SU-DHL-6 (cell line): ENCODE measurements around the gene EYS.

Experiments used
- H2AFZ ChIP-seq: fragments of 200-600 bp; sonication (generic); 2 replicates; pipeline ENCODE4 v1.6.1; 2014; ENCODE audit warnings: low read depth, mild to moderate bottlenecking, moderate library complexity, mixed read lengths, antibody characterized with exemption, low read length; ENCODE audit not compliant: severe bottlenecking
- H3F3A ChIP-seq: fragments of 200-600 bp; shearing (Covaris generic); 2 replicates; pipeline ENCODE4 v1.6.0; 2016; ENCODE audit warnings: antibody characterized with exemption, mild to moderate bottlenecking; ENCODE audit not compliant: insufficient read depth
- H3K27ac ChIP-seq: fragments of 200-600 bp; sonication (generic); 2 replicates; pipeline ENCODE4 v1.5.1; 2016; ENCODE audit warnings: low read depth, mild to moderate bottlenecking, low read length, moderate library complexity, mixed read lengths
- H3K27me3 ChIP-seq: fragments of 200-600 bp; sonication (generic), shearing (Covaris generic); 2 replicates; pipeline ENCODE4 v1.6.0; 2014; ENCODE audit warnings: mild to moderate bottlenecking, low read length
- H3K36me3 ChIP-seq: fragments of 200-600 bp; sonication (generic); 2 replicates; pipeline ENCODE4 v1.6.1; 2014; ENCODE audit warnings: mild to moderate bottlenecking, low read length, mixed read lengths
- H3K4me2 ChIP-seq: fragments of 300-600, 200-600 bp; shearing (Covaris generic), sonication (generic); 2 replicates; pipeline ENCODE4 v1.6.0; 2014; ENCODE audit warnings: low read length, low read depth, mild to moderate bottlenecking; ENCODE audit not compliant: poor library complexity, severe bottlenecking
- H3K4me3 ChIP-seq: fragments of 200-600 bp; sonication (generic); 2 replicates; pipeline ENCODE4 v1.5.1; 2014; ENCODE audit warnings: antibody characterized with exemption, low read length, mild to moderate bottlenecking, mixed read lengths; ENCODE audit not compliant: insufficient read depth, poor library complexity, severe bottlenecking
- H3K79me2 ChIP-seq: fragments of 200-600 bp; sonication (generic); 2 replicates; pipeline ENCODE4 v1.6.1; 2014; ENCODE audit warnings: mild to moderate bottlenecking, low read length, moderate library complexity; ENCODE audit not compliant: insufficient read depth
- H3K9ac ChIP-seq: fragments of 200-600 bp; sonication (generic); 2 replicates; pipeline ENCODE4 v1.7.0; 2014; ENCODE audit warnings: mild to moderate bottlenecking, low read length
- H3K9me2 ChIP-seq: fragments of 200-600 bp; sonication (generic); replicated peaks from 2 replicates; pipeline ENCODE4 v1.6.1; 2014; ENCODE audit warnings: low read length; ENCODE audit not compliant: insufficient read depth
- H3K9me3 ChIP-seq: fragments of 200-600 bp; sonication (generic); 2 replicates; pipeline ENCODE4 v1.6.1; 2014; ENCODE audit warnings: low read length, mixed read lengths; ENCODE audit not compliant: insufficient read depth
- H4K20me1 ChIP-seq: fragments of 200-600 bp; sonication (generic); 2 replicates; pipeline ENCODE4 v1.6.1; 2014; ENCODE audit warnings: low read depth, mild to moderate bottlenecking, antibody characterized with exemption, low read length, moderate library complexity, mixed read lengths
- EZH2phosphoT487 ChIP-seq: fragments of 200-600 bp; sonication (generic), shearing (Covaris generic); conservative IDR thresholded peaks from 2 replicates; pipeline ENCODE4 v1.6.1; 2018; ENCODE audit warnings: mild to moderate bottlenecking, antibody characterized with exemption, low read length, moderate library complexity, mixed read lengths
- TF ChIP-seq, protein P1 (sequence below): fragments of 200-600 bp; sonication (generic); IDR thresholded peaks from one replicate; pipeline ENCODE4 v1.5.1; 2017; ENCODE audit warnings: antibody characterized with exemption, mild to moderate bottlenecking, low read length, moderate library complexity; ENCODE audit not compliant: insufficient read depth, poor library complexity, severe bottlenecking

EYS gene

DNA sequence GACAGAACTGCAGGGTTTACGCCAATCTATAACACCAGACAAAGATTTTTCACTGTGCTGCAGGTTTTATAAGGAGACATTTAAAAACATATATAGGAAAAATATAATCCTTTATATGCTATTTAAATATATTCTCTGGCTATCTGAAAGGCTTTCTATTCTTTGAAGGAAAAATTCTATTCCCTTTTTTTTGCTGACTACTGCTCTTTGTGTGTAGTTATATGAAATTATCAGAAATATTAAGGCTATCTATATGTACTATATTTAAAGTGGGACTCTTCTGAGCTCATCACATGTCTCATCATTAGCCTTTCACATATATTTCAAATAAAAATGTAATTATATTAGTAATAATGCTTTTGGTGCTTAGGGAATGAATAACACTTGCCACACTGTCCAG lies 930.7 kb downstream of the EYS start:
- no peaks in the 10 kb centered on the region for H3F3A ChIP-seq
- H3K79me2 ChIP-seq: no peaks in the 10 kb centered on the region
- no peak for TF ChIP-seq EZH2phosphoT487
- TF ChIP-seq, protein P1, sequence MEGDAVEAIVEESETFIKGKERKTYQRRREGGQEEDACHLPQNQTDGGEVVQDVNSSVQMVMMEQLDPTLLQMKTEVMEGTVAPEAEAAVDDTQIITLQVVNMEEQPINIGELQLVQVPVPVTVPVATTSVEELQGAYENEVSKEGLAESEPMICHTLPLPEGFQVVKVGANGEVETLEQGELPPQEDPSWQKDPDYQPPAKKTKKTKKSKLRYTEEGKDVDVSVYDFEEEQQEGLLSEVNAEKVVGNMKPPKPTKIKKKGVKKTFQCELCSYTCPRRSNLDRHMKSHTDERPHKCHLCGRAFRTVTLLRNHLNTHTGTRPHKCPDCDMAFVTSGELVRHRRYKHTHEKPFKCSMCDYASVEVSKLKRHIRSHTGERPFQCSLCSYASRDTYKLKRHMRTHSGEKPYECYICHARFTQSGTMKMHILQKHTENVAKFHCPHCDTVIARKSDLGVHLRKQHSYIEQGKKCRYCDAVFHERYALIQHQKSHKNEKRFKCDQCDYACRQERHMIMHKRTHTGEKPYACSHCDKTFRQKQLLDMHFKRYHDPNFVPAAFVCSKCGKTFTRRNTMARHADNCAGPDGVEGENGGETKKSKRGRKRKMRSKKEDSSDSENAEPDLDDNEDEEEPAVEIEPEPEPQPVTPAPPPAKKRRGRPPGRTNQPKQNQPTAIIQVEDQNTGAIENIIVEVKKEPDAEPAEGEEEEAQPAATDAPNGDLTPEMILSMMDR: no peak
- no peak overlapping the region for H3K4me3 ChIP-seq
- H3K27ac ChIP-seq: no peak overlapping the region
- H3K4me2 ChIP-seq: no peak overlapping the region
- no peak overlapping the region for H2AFZ ChIP-seq
- H3K9ac ChIP-seq: no peak overlapping the region
- no peaks in the 10 kb centered on the region for H3K27me3 ChIP-seq
- no peaks in the 10 kb centered on the region for H3K9me2 ChIP-seq
- no peaks in the 10 kb centered on the region for H4K20me1 ChIP-seq
- H3K36me3 ChIP-seq: no peaks in the 10 kb centered on the region
- H3K9me3 ChIP-seq: no peaks in the 10 kb centered on the region

DNA sequence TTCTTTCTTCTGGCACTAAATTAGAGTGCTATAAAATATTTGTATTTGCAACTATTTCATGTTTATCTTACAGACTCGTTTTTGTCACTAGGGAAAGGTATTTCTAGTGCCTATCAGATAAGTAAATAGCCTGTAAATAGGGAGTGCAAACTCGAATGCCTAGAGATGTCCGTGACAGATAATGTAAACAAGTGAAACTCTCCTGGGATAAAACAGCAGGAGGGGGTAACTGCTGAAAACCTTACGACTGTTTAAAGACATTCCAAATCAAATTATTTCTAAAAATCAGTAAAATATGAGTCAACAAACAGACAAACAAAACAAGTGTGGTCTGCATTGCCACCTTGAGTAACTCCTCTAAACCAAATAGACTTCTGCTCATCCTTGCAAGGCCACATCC lies 932.1 kb downstream of the EYS start:
- Histone ChIP-seq H3K4me2 (no peak overlapping the region), H3K9ac (no peak overlapping the region), H3K9me3 (no peaks in the 10 kb centered on the region), H4K20me1 (no peaks in the 10 kb centered on the region), H2AFZ (no peak overlapping the region), H3K9me2 (no peaks in the 10 kb centered on the region), H3K27me3 (no peaks in the 10 kb centered on the region), H3K79me2 (no peaks in the 10 kb centered on the region), H3K4me3 (no peak overlapping the region), H3K27ac (no peak overlapping the region), H3K36me3 (no peaks in the 10 kb centered on the region), H3F3A (no peaks in the 10 kb centered on the region)
- TF ChIP-seq, protein P1: no peak
- TF ChIP-seq EZH2phosphoT487: no peak

DNA sequence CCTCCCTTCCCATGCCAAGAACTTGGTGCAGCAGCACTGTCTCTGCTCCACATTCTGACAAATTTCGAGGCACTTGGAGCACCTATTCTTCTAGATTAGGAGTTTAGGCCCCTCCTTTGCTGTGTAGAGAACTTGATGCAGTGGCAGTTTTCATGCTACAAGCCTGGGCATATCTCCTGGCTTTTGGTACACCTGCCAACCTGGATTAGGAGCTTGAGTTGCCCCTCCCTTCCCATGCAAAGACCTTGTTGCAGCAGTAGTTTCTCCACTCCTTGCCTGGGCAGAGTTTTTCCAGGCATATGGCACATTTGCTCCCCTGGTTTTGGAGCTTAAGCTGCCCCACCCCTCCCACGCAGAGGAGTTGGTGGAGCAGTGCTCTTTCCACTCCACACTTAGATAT lies 956.1 kb downstream of the EYS start:
- no peak for TF ChIP-seq EZH2phosphoT487
- TF ChIP-seq, protein P1: no peak
- no peaks in the 10 kb centered on the region for H3K79me2 ChIP-seq

More for the DNA sequence above, 956.1 kb downstream of the EYS start:
- H3K9ac ChIP-seq: no peak overlapping the region
- no peaks in the 10 kb centered on the region for H4K20me1 ChIP-seq
- H3K4me3 ChIP-seq: no peak overlapping the region
- H3K36me3 ChIP-seq: no peaks in the 10 kb centered on the region
- no peaks in the 10 kb centered on the region for H3K27me3 ChIP-seq
- no peaks in the 10 kb centered on the region for H3K9me2 ChIP-seq
- H3K9me3 ChIP-seq: no peaks in the 10 kb centered on the region
- H3K27ac ChIP-seq: no peak overlapping the region
- no peak overlapping the region for H2AFZ ChIP-seq
- no peak overlapping the region for H3K4me2 ChIP-seq
- no peaks in the 10 kb centered on the region for H3F3A ChIP-seq
